SU-DHL-6 (cell line): ENCODE data around the gene SDK2.
A peak's percentile ranks its signal among the peaks of the same experiment; 100 is the strongest.

Experiments used
- H2AFZ ChIP-seq: fragments of 200-600 bp; sonication (generic); 2 replicates; pipeline ENCODE4 v1.6.1; 2014; ENCODE audit warnings: low read depth, mild to moderate bottlenecking, moderate library complexity, mixed read lengths, antibody characterized with exemption, low read length; ENCODE audit not compliant: severe bottlenecking
- H3F3A ChIP-seq: fragments of 200-600 bp; shearing (Covaris generic); 2 replicates; pipeline ENCODE4 v1.6.0; 2016; ENCODE audit warnings: antibody characterized with exemption, mild to moderate bottlenecking; ENCODE audit not compliant: insufficient read depth
- H3K27ac ChIP-seq: fragments of 200-600 bp; sonication (generic); 2 replicates; pipeline ENCODE4 v1.5.1; 2016; ENCODE audit warnings: low read depth, mild to moderate bottlenecking, low read length, moderate library complexity, mixed read lengths
- H3K27me3 ChIP-seq: fragments of 200-600 bp; sonication (generic), shearing (Covaris generic); 2 replicates; pipeline ENCODE4 v1.6.0; 2014; ENCODE audit warnings: mild to moderate bottlenecking, low read length
- H3K36me3 ChIP-seq: fragments of 200-600 bp; sonication (generic); 2 replicates; pipeline ENCODE4 v1.6.1; 2014; ENCODE audit warnings: mild to moderate bottlenecking, low read length, mixed read lengths
- H3K4me2 ChIP-seq: fragments of 300-600, 200-600 bp; shearing (Covaris generic), sonication (generic); 2 replicates; pipeline ENCODE4 v1.6.0; 2014; ENCODE audit warnings: low read length, low read depth, mild to moderate bottlenecking; ENCODE audit not compliant: poor library complexity, severe bottlenecking
- H3K4me3 ChIP-seq: fragments of 200-600 bp; sonication (generic); 2 replicates; pipeline ENCODE4 v1.5.1; 2014; ENCODE audit warnings: antibody characterized with exemption, low read length, mild to moderate bottlenecking, mixed read lengths; ENCODE audit not compliant: insufficient read depth, poor library complexity, severe bottlenecking
- H3K79me2 ChIP-seq: fragments of 200-600 bp; sonication (generic); 2 replicates; pipeline ENCODE4 v1.6.1; 2014; ENCODE audit warnings: mild to moderate bottlenecking, low read length, moderate library complexity; ENCODE audit not compliant: insufficient read depth
- H3K9ac ChIP-seq: fragments of 200-600 bp; sonication (generic); 2 replicates; pipeline ENCODE4 v1.7.0; 2014; ENCODE audit warnings: mild to moderate bottlenecking, low read length
- H3K9me2 ChIP-seq: fragments of 200-600 bp; sonication (generic); replicated peaks from 2 replicates; pipeline ENCODE4 v1.6.1; 2014; ENCODE audit warnings: low read length; ENCODE audit not compliant: insufficient read depth
- H3K9me3 ChIP-seq: fragments of 200-600 bp; sonication (generic); 2 replicates; pipeline ENCODE4 v1.6.1; 2014; ENCODE audit warnings: low read length, mixed read lengths; ENCODE audit not compliant: insufficient read depth
- H4K20me1 ChIP-seq: fragments of 200-600 bp; sonication (generic); 2 replicates; pipeline ENCODE4 v1.6.1; 2014; ENCODE audit warnings: low read depth, mild to moderate bottlenecking, antibody characterized with exemption, low read length, moderate library complexity, mixed read lengths
- EZH2phosphoT487 ChIP-seq: fragments of 200-600 bp; sonication (generic), shearing (Covaris generic); conservative IDR thresholded peaks from 2 replicates; pipeline ENCODE4 v1.6.1; 2018; ENCODE audit warnings: mild to moderate bottlenecking, antibody characterized with exemption, low read length, moderate library complexity, mixed read lengths
- TF ChIP-seq, protein P1 (sequence below): fragments of 200-600 bp; sonication (generic); IDR thresholded peaks from one replicate; pipeline ENCODE4 v1.5.1; 2017; ENCODE audit warnings: antibody characterized with exemption, mild to moderate bottlenecking, low read length, moderate library complexity; ENCODE audit not compliant: insufficient read depth, poor library complexity, severe bottlenecking

Gene SDK2

DNA sequence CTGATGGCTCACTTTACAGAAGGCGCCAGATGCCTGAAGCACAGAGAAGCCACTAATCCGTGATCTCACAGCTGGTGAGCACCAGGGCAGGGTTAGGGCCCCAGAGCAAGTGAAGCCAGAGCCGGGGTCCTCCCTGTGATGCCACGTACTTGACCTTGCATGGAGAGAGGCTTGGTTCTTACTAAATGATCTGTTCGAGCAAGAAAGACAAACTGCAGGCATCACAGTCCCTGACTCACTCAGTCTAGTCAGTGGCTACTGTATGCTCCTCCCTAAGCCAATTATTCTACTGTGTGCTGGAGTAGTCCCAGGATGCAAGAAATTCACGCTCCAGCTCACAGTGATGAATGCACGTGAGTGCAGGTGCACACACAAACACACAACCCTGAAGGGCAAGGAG lies 55.4 kb downstream of the SDK2 start:
- Histone ChIP-seq H3K36me3 (no peaks in the 10 kb centered on the region), H3K79me2 (no peaks in the 10 kb centered on the region), H3K9ac (no peak overlapping the region), H3K9me3 (no peaks in the 10 kb centered on the region), H4K20me1 (no peaks in the 10 kb centered on the region), H3K4me3 (no peak overlapping the region), H3K27me3 (no peaks in the 10 kb centered on the region), H3K9me2 (no peaks in the 10 kb centered on the region), H3K27ac (peak overlapping the region; percentile 41), H3F3A (no peaks in the 10 kb centered on the region), H2AFZ (no peak overlapping the region), H3K4me2 (peak overlapping the region; percentile 14)
- TF ChIP-seq EZH2phosphoT487 = no peak

DNA sequence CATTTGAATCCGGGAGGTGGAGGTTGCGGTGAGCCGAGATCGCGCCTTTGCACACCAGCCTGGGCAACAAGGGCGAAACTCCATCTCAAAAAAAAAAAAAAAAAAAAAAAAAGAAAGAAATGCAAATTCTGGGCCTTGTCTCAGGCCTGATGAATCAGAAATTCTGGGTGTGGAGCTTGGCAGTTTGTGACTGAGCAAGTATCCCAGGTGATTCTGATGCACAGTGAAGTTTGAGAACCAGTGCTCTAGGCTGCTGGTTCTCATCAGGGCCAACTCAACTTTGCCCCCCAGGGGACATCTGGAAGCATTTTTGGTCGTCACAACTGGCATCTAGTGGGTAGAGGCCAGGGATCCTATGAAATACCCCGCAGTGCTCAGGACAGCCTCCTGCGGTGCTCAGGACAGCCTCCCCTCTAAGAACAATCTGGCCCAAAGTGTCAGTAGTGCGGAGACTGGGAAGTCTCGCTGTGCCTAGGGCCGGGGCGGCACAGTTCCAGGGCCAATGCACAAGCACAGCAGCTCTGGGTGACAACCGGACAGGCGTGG lies 55.9 kb downstream of the SDK2 start:
- H2AFZ ChIP-seq = no peak overlapping the region
- TF ChIP-seq, protein P1, sequence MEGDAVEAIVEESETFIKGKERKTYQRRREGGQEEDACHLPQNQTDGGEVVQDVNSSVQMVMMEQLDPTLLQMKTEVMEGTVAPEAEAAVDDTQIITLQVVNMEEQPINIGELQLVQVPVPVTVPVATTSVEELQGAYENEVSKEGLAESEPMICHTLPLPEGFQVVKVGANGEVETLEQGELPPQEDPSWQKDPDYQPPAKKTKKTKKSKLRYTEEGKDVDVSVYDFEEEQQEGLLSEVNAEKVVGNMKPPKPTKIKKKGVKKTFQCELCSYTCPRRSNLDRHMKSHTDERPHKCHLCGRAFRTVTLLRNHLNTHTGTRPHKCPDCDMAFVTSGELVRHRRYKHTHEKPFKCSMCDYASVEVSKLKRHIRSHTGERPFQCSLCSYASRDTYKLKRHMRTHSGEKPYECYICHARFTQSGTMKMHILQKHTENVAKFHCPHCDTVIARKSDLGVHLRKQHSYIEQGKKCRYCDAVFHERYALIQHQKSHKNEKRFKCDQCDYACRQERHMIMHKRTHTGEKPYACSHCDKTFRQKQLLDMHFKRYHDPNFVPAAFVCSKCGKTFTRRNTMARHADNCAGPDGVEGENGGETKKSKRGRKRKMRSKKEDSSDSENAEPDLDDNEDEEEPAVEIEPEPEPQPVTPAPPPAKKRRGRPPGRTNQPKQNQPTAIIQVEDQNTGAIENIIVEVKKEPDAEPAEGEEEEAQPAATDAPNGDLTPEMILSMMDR = no peak
- no peak for TF ChIP-seq EZH2phosphoT487
- no peaks in the 10 kb centered on the region for H3F3A ChIP-seq
- H3K36me3 ChIP-seq = no peaks in the 10 kb centered on the region
- H3K4me3 ChIP-seq = no peak overlapping the region
- peak overlapping the region; percentile 41 for H3K27ac ChIP-seq
- peak overlapping the region; percentile 14 for H3K4me2 ChIP-seq
- no peaks in the 10 kb centered on the region for H4K20me1 ChIP-seq
- no peak overlapping the region for H3K9ac ChIP-seq
- H3K27me3 ChIP-seq = no peaks in the 10 kb centered on the region
- no peaks in the 10 kb centered on the region for H3K79me2 ChIP-seq
- no peaks in the 10 kb centered on the region for H3K9me2 ChIP-seq
- no peaks in the 10 kb centered on the region for H3K9me3 ChIP-seq

DNA sequence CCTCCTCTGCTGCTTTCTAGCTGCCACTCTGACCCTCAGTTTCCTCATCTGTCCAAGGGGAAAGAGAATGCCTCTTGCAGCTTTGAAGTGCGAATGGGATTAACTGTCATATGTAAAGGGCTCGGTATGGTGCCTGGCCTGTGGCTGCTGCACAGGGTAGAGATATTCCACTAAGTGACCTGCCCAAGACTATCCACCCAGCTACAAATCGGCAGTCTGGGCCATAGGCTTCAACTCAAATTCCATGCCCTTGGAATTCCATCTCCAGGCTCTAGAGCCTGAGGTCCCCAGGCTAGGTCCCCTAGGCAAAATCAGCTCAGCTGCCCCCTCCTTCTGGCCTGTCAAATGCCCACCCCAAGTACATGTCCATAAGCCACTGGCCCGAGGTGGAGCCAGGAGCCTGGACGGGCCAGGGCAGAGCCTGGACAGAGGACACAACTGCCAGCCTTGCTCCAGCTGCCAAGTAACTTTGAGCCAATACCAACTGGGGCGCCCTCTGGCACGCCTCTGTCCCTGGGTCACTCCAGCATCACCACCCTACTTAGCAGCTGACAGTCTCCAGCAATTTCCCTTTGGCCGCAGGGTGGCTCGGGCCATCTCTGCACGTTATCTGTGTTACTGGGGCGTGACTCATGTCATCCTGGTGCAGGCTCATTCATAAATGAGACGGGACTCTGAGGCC lies 57.2 kb downstream of the SDK2 start:
- Histone ChIP-seq H3F3A (no peaks in the 10 kb centered on the region), H3K27me3 (no peaks in the 10 kb centered on the region), H3K4me3 (no peak overlapping the region), H3K79me2 (no peaks in the 10 kb centered on the region), H3K4me2 (no peak overlapping the region), H3K36me3 (no peaks in the 10 kb centered on the region), H3K27ac (no peak overlapping the region), H3K9ac (no peak overlapping the region), H2AFZ (no peak overlapping the region), H4K20me1 (no peaks in the 10 kb centered on the region), H3K9me2 (no peaks in the 10 kb centered on the region), H3K9me3 (no peaks in the 10 kb centered on the region)
- TF ChIP-seq EZH2phosphoT487 = no peak
- TF ChIP-seq, protein P1 = no peak

DNA sequence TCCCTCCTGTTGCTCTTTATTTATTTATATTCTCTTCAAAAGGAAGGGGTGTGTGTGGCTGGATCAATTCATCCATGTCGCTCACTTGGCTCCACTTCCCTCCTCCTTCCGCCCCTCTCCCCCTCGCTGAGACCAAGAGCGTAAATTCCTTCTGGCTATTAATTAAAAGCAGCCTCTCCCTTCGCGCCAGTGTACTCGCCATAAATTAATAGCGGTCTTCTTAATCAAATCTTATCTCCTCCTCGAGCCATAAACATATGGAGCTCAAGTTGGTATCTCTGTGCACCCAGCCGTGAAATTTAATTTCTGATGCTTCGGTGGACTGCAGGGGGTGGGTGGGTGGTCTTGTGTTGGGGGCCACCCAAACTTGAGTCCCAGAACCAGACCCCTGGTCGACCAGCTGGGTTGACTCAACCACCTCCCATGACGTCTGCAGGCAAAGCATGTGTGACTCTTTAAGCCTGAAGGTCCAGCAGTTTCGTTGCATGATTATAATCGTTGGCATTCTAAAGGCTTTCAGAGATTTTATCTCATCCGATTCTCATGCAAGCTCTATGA lies 57.9 kb downstream of the SDK2 start:
- Histone ChIP-seq H3K4me3 (no peak overlapping the region), H3K9me2 (no peaks in the 10 kb centered on the region), H3K27ac (no peak overlapping the region), H3K9me3 (no peaks in the 10 kb centered on the region), H3K27me3 (no peaks in the 10 kb centered on the region), H3K79me2 (no peaks in the 10 kb centered on the region), H3K4me2 (no peak overlapping the region), H3K9ac (no peak overlapping the region), H4K20me1 (no peaks in the 10 kb centered on the region), H3K36me3 (no peaks in the 10 kb centered on the region), H2AFZ (no peak overlapping the region), H3F3A (no peaks in the 10 kb centered on the region)
- no peak for TF ChIP-seq EZH2phosphoT487
- TF ChIP-seq, protein P1 = no peak
